Mesendoderm (in vitro differentiated cells): Measurements from ENCODE around the gene RBKS.

ENCODE experiments used
- DNase-seq: peaks from one replicate; pipeline ENCODE4 v3.0.0; 2013
- H2AK5ac ChIP-seq: 2 replicates; pipeline ENCODE4 v1.6.1; 2013; ENCODE audit warnings: low read length, inconsistent platforms
- H2BK120ac ChIP-seq: 2 replicates; pipeline ENCODE4 v1.6.1; 2013; ENCODE audit warnings: low read depth, mild to moderate bottlenecking, low read length, moderate library complexity, mixed read lengths
- H2BK15ac ChIP-seq: replicated peaks from 2 replicates; pipeline ENCODE4 v1.6.1; 2013; ENCODE audit warnings: low read depth, mild to moderate bottlenecking, moderate library complexity
- H2BK5ac ChIP-seq: 2 replicates; pipeline ENCODE4 v1.6.1; 2013; ENCODE audit warnings: low read length, inconsistent platforms
- H3K18ac ChIP-seq: 2 replicates; pipeline ENCODE4 v1.6.1; 2013; ENCODE audit warnings: mild to moderate bottlenecking, low read length, mixed read lengths
- H3K23ac ChIP-seq: one replicate; pipeline ENCODE4 v1.6.1; 2013; ENCODE audit warnings: low read length
- H3K27ac ChIP-seq: 2 replicates; pipeline ENCODE4 v1.5.1; 2013; ENCODE audit warnings: low read depth, mild to moderate bottlenecking, inconsistent platforms, low read length, moderate library complexity
- H3K27me3 ChIP-seq: 2 replicates; pipeline ENCODE4 v1.6.1; 2013; ENCODE audit warnings: low read length, control low read depth, mild to moderate bottlenecking, inconsistent platforms; ENCODE audit not compliant: insufficient read depth, poor library complexity
- H3K36me3 ChIP-seq: 2 replicates; pipeline ENCODE4 v1.6.1; 2013; ENCODE audit warnings: low read length, inconsistent platforms; ENCODE audit not compliant: control insufficient read depth, insufficient read depth
- H3K4ac ChIP-seq: one replicate; pipeline ENCODE4 v1.6.1; 2013; ENCODE audit warnings: low read depth, mild to moderate bottlenecking, low read length, moderate library complexity
- H3K4me1 ChIP-seq: 2 replicates; pipeline ENCODE4 v1.6.1; 2013; ENCODE audit warnings: low read depth, low read length, inconsistent platforms; ENCODE audit not compliant: control insufficient read depth
- H3K4me2 ChIP-seq: 2 replicates; pipeline ENCODE4 v1.6.1; 2013; ENCODE audit warnings: low read length
- H3K4me3 ChIP-seq: 2 replicates; pipeline ENCODE4 v1.5.1; 2013; ENCODE audit warnings: mild to moderate bottlenecking, low read length
- H3K56ac ChIP-seq: one replicate; pipeline ENCODE4 v1.6.1; 2013; ENCODE audit warnings: low read length
- H3K79me1 ChIP-seq: 2 replicates; pipeline ENCODE4 v1.6.1; 2013; ENCODE audit warnings: low read length, inconsistent platforms
- H3K79me2 ChIP-seq: 2 replicates; pipeline ENCODE4 v1.6.1; 2013; ENCODE audit warnings: mild to moderate bottlenecking, low read length; ENCODE audit not compliant: control insufficient read depth, insufficient read depth
- H3K9ac ChIP-seq: 2 replicates; pipeline ENCODE4 v1.6.1; 2013; ENCODE audit warnings: low read length, inconsistent platforms
- H4K5ac ChIP-seq: one replicate; pipeline ENCODE4 v1.6.1; 2013; ENCODE audit warnings: low read length
- H4K8ac ChIP-seq: one replicate; pipeline ENCODE4 v1.6.1; 2013; ENCODE audit warnings: low read depth, mild to moderate bottlenecking, control low read depth, low read length, moderate library complexity
- WGBS: extraction: QIAGEN DNeasy Blood & Tissue Kit; methylation state at CpG from one replicate; pipeline ENCODE4 v1.1.7; 2013; ENCODE audit warnings: low lambda C conversion rate, missing lambda C conversion rate; ENCODE audit not compliant: insufficient coverage; ENCODE audit errors: extremely low coverage; 5-methylcytosine and 5-hydroxymethylcytosine counted together

The RBKS gene

DNA sequence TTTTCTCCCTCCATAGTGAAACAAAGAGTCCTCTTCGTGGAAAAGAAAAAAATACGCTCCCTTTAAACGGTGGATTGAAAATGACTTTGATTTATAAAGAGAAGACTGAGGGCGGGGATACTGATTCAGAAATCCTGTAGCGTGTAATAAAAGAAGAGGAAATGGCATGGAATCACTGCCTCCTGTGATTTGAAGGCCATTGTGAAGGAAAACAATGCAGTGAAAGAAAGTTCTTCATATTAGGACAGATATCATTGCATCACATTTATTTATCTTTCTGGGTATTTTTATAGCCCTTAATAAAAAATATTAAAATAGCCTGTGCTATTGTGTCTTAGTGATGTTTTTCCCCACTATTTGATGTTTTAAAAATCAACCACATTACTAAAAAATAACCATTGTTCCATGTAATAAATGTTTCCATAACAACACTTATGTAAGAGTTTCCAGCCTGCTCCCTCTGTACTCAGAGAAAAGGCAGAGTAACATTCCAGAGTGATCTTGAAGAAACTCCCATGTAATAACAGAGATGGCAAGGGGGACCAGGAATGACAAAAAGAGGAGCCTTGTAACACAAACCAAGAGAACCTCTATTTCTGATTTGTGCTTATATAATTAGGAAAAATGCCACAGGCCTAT is 110.7 kb downstream of the RBKS start:
- Histone ChIP-seq H2BK120ac (no peak overlapping the region), H3K36me3 (no peaks in the 10 kb centered on the region)

DNA sequence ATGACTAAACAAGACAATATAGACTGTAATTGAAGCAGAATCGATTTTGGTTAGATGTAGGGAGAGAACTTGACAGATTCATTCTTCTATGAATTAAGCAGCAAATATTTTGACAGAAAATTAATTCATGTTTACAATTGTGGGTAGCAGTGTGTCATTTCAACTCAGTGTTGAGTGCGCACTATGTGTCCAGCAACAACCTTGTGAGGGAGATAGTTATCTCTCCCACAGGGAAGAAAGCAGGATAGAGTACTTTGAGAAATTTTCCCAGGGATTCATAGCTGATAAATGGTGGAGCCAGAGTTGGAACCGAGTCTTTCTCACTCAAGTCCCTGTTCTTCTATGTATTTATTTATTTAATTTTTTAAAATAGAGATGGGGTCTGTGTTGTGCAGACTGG is 113.5 kb downstream of the RBKS start:
- Histone ChIP-seq H3K27ac (no peak overlapping the region), H3K79me1 (peaks cover 10% of the 10 kb centered on the region), H3K9ac (no peak overlapping the region), H3K36me3 (no peaks in the 10 kb centered on the region), H3K4me3 (no peak overlapping the region), H2BK5ac (no peak overlapping the region), H3K4me2 (no peak overlapping the region), H3K23ac (no peak overlapping the region), H2BK15ac (no peak overlapping the region), H4K5ac (no peak overlapping the region), H3K18ac (no peak overlapping the region), H3K56ac (no peak overlapping the region), H3K27me3 (no peaks in the 10 kb centered on the region), H2AK5ac (no peak overlapping the region), H3K79me2 (peaks cover 38% of the 10 kb centered on the region), H3K4me1 (peaks cover 3% of the 10 kb centered on the region), H3K4ac (no peak overlapping the region), H2BK120ac (no peak overlapping the region), H4K8ac (no peak overlapping the region)
- DNase-seq: no peak
- WGBS: no CpG with 5 or more reads among the region's 3 CpGs

More for the DNA sequence above, 110.7 kb downstream of the RBKS start:
- no peak overlapping the region for H3K23ac ChIP-seq
- no peak overlapping the region for H4K8ac ChIP-seq
- no peak overlapping the region for H3K4me2 ChIP-seq
- H3K79me2 ChIP-seq: peaks cover 15% of the 10 kb centered on the region
- no peak for DNase-seq
- no CpG with 5 or more reads among the region's 5 CpGs for WGBS
- no peak overlapping the region for H2BK15ac ChIP-seq
- no peak overlapping the region for H3K9ac ChIP-seq
- H3K27ac ChIP-seq: no peak overlapping the region
- H3K27me3 ChIP-seq: no peaks in the 10 kb centered on the region
- no peaks in the 10 kb centered on the region for H3K4me1 ChIP-seq
- no peak overlapping the region for H3K18ac ChIP-seq
- peaks cover 6% of the 10 kb centered on the region for H3K79me1 ChIP-seq
- no peak overlapping the region for H3K56ac ChIP-seq
- H2AK5ac ChIP-seq: no peak overlapping the region
- H2BK5ac ChIP-seq: no peak overlapping the region
- no peak overlapping the region for H4K5ac ChIP-seq
- no peak overlapping the region for H3K4ac ChIP-seq
- H3K4me3 ChIP-seq: no peak overlapping the region

DNA sequence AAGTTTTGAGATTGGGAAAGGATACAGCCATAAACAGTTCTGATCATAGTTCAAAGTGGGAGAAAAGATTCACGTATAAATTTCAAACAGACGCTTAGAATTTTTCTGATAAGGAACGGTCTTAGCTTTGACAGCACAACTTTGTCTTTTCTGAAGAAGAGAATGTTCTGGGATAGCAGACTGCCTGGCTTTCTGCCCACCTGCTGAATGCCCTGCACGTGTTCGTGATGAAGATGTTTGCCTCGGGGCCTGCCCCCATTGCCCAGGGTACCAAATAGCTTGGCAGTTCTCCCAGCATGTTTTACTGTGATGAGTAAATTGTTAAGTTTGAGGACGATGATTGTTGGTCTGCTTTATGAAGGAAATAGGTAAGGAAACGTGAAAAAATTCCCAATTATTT is 114.1 kb downstream of the RBKS start:
- Histone ChIP-seq H4K8ac (no peak overlapping the region), H3K23ac (no peak overlapping the region), H3K27me3 (no peaks in the 10 kb centered on the region), H2BK5ac (no peak overlapping the region), H3K79me1 (peaks cover 10% of the 10 kb centered on the region), H3K18ac (no peak overlapping the region), H3K4me1 (peaks cover 3% of the 10 kb centered on the region), H3K4me3 (no peak overlapping the region), H3K9ac (no peak overlapping the region), H2BK15ac (no peak overlapping the region), H2BK120ac (no peak overlapping the region), H3K36me3 (no peaks in the 10 kb centered on the region), H4K5ac (no peak overlapping the region), H3K56ac (no peak overlapping the region), H3K4ac (no peak overlapping the region), H3K27ac (no peak overlapping the region), H3K79me2 (peaks cover 38% of the 10 kb centered on the region), H2AK5ac (no peak overlapping the region), H3K4me2 (no peak overlapping the region)
- DNase-seq: no peak
- 100% methylated on average over 2 of the region's 8 CpGs for WGBS

DNA sequence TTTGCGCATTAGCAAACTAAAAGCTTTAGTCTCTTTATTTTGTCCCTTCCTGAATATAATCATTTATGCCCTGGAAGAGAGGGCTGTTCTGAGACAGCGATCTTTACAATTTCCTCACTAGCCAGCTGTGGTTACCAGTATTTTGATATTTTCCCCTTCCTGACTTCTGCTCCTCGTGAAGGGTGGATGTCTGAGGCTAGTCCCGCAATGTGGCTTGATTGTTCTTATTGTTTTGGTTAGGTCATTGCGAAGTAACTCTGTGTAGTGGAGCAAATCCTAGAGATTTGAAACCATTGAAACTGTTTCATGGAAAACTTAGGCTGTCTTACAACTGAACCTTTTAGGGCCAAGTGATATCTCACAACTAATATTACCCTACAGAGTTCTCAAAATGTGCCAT is 116.2 kb downstream of the RBKS start:
- Histone ChIP-seq H3K79me2 (peaks cover 38% of the 10 kb centered on the region), H3K4me1 (peaks cover 3% of the 10 kb centered on the region), H3K4me3 (no peak overlapping the region), H3K4ac (no peak overlapping the region), H3K36me3 (no peaks in the 10 kb centered on the region), H4K5ac (no peak overlapping the region), H3K23ac (no peak overlapping the region), H3K4me2 (no peak overlapping the region), H3K56ac (no peak overlapping the region), H3K18ac (no peak overlapping the region), H4K8ac (no peak overlapping the region), H2BK5ac (no peak overlapping the region), H2BK120ac (no peak overlapping the region), H2AK5ac (no peak overlapping the region), H2BK15ac (no peak overlapping the region), H3K27me3 (no peaks in the 10 kb centered on the region), H3K27ac (no peak overlapping the region), H3K79me1 (peaks cover 10% of the 10 kb centered on the region), H3K9ac (no peak overlapping the region)
- DNase-seq: no peak
- no CpG with 5 or more reads among the region's 5 CpGs for WGBS

DNA sequence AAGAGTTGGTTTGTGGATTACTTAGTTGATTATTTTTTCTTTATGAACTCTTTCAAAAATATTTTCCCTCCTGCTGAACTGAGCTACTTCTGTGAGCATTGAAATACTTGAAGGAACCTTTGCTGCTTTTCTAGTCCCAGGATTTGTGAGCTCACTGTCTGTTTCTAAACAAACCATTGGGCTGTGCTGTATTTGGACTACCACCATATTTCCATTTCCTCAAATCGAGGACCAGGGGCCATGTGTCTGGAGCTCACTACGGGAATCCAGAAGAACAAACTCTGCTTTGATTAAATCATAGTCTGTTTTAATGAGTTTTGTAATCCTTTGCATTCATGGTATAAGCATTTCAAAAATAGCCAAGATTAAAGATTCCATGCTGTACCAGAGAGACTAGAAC is 117.4 kb downstream of the RBKS start:
- H2BK120ac ChIP-seq: no peak overlapping the region
- no peak overlapping the region for H2BK15ac ChIP-seq
- H3K27me3 ChIP-seq: no peaks in the 10 kb centered on the region
- H3K9ac ChIP-seq: peak overlapping the region; percentile 14
- H3K27ac ChIP-seq: no peak overlapping the region
- no peak overlapping the region for H3K56ac ChIP-seq
- H3K79me1 ChIP-seq: peaks cover 10% of the 10 kb centered on the region
- no CpG with 5 or more reads among the region's 2 CpGs for WGBS
- H3K4me2 ChIP-seq: peak overlapping the region; percentile 2
- H3K4me3 ChIP-seq: no peak overlapping the region
- H4K8ac ChIP-seq: no peak overlapping the region
- H3K4me1 ChIP-seq: peaks cover 3% of the 10 kb centered on the region
- no peak for DNase-seq
- no peaks in the 10 kb centered on the region for H3K36me3 ChIP-seq
- H4K5ac ChIP-seq: no peak overlapping the region
- peaks cover 38% of the 10 kb centered on the region for H3K79me2 ChIP-seq
- no peak overlapping the region for H2AK5ac ChIP-seq
- H2BK5ac ChIP-seq: no peak overlapping the region
- H3K18ac ChIP-seq: no peak overlapping the region
- H3K4ac ChIP-seq: no peak overlapping the region
- no peak overlapping the region for H3K23ac ChIP-seq
